DOHH2 (cell line): ENCODE measurements around the gene IRS2.

Experiments
- H3F3A ChIP-seq: fragments of 200-600 bp; sonication (generic), shearing (Covaris generic); 2 replicates; pipeline ENCODE4 v1.6.0; 2016; ENCODE audit warnings: antibody characterized with exemption, mild to moderate bottlenecking; ENCODE audit not compliant: control insufficient read depth, insufficient read depth
- H3K27ac ChIP-seq: fragments of 200-600 bp; sonication (generic); 2 replicates; pipeline ENCODE4 v1.5.1; 2014; ENCODE audit warnings: low read depth, mild to moderate bottlenecking, low read length, moderate library complexity
- H3K27me3 ChIP-seq: fragments of 200-600 bp; sonication (generic); 2 replicates; pipeline ENCODE4 v1.6.1; 2014; ENCODE audit warnings: mild to moderate bottlenecking, low read length, mixed read lengths; ENCODE audit not compliant: control insufficient read depth
- H3K36me3 ChIP-seq: fragments of 200-600 bp; sonication (generic); 2 replicates; pipeline ENCODE4 v1.6.1; 2014; ENCODE audit warnings: mild to moderate bottlenecking, low read length, moderate library complexity, mixed read lengths; ENCODE audit not compliant: control insufficient read depth
- H3K4me1 ChIP-seq: fragments of 200-600 bp; sonication (generic); 2 replicates; pipeline ENCODE4 v1.6.1; 2014; ENCODE audit warnings: mild to moderate bottlenecking, low read length, mixed read lengths; ENCODE audit not compliant: control insufficient read depth
- H3K4me2 ChIP-seq: fragments of 200-600 bp; sonication (generic); 2 replicates; pipeline ENCODE4 v1.6.0; 2014; ENCODE audit warnings: mild to moderate bottlenecking, low read length, moderate library complexity
- H3K4me3 ChIP-seq: fragments of 200-600 bp; sonication (generic); 2 replicates; pipeline ENCODE4 v1.5.1; 2014; ENCODE audit warnings: mild to moderate bottlenecking, low read length, mixed read lengths
- H3K79me2 ChIP-seq: fragments of 200-600 bp; sonication (generic); 2 replicates; pipeline ENCODE4 v1.6.1; 2014; ENCODE audit warnings: mild to moderate bottlenecking, low read length, mixed read lengths; ENCODE audit not compliant: control insufficient read depth
- H3K9me2 ChIP-seq: fragments of 200-600 bp; sonication (generic); replicated peaks from 2 replicates; pipeline ENCODE4 v1.6.1; 2014; ENCODE audit warnings: mild to moderate bottlenecking, low read length, mixed read lengths; ENCODE audit not compliant: control insufficient read depth
- H3K9me3 ChIP-seq: fragments of 200-600 bp; sonication (generic); 2 replicates; pipeline ENCODE4 v1.6.1; 2014; ENCODE audit warnings: antibody characterized with exemption, low read length, mixed read lengths; ENCODE audit not compliant: control insufficient read depth, insufficient read depth
- H4K20me1 ChIP-seq: fragments of 200-600 bp; sonication (generic); 2 replicates; pipeline ENCODE4 v1.6.0; 2014; ENCODE audit warnings: low read depth, mild to moderate bottlenecking, antibody characterized with exemption, low read length, moderate library complexity; ENCODE audit not compliant: control insufficient read depth, insufficient read depth
- EZH2phosphoT487 ChIP-seq: fragments of 200-600 bp; sonication (generic); IDR thresholded peaks from 2 replicates; pipeline ENCODE4 v1.6.1; 2017; ENCODE audit warnings: borderline replicate concordance, mild to moderate bottlenecking, antibody characterized with exemption, low read length, moderate library complexity, mixed read lengths
- TF ChIP-seq, protein P1 (sequence below): fragments of 200-600 bp; sonication (generic); IDR thresholded peaks from one replicate; pipeline ENCODE4 v1.5.1; 2014; ENCODE audit warnings: antibody characterized with exemption, mild to moderate bottlenecking, low read depth, low read length; ENCODE audit not compliant: poor library complexity, severe bottlenecking

The IRS2 gene

DNA sequence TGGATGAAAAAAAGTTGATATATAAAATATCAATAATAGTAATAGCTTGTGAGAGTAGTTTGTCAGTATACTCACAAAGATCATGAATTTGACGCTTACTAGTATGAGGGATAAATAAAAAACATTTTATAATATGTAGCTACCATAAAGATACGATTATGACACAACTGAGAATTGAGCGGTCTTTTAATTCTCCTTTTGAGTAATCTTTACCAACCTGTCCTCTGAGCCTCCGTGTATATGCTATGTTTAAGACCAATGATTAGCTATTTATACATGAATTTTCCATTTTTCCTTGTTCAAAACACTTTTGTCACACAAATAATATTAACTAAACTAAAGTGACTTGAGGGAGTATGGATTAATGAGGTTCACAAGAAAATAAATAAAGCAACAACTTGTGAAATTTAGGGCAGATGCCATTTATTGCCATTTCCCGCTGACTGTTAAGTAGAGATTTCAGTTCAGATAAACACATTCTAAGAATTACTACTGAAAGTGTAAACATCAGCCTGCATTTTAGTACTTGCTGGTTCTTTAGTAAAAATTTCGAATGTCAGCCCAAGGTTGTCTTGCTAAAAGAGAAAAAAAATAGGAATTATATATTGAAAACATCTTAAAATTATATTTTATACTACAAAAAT lies 6.2 kb upstream of the IRS2 start:
- Histone ChIP-seq H4K20me1 (no peaks in the 10 kb centered on the region), H3K27me3 (no peaks in the 10 kb centered on the region), H3K4me2 (no peak overlapping the region), H3K9me3 (no peaks in the 10 kb centered on the region), H3K4me3 (no peak overlapping the region), H3K4me1 (no peaks in the 10 kb centered on the region), H3F3A (no peaks in the 10 kb centered on the region), H3K27ac (no peak overlapping the region), H3K9me2 (no peaks in the 10 kb centered on the region), H3K79me2 (no peaks in the 10 kb centered on the region), H3K36me3 (no peaks in the 10 kb centered on the region)
- TF ChIP-seq EZH2phosphoT487 = no peak
- TF ChIP-seq, protein P1, sequence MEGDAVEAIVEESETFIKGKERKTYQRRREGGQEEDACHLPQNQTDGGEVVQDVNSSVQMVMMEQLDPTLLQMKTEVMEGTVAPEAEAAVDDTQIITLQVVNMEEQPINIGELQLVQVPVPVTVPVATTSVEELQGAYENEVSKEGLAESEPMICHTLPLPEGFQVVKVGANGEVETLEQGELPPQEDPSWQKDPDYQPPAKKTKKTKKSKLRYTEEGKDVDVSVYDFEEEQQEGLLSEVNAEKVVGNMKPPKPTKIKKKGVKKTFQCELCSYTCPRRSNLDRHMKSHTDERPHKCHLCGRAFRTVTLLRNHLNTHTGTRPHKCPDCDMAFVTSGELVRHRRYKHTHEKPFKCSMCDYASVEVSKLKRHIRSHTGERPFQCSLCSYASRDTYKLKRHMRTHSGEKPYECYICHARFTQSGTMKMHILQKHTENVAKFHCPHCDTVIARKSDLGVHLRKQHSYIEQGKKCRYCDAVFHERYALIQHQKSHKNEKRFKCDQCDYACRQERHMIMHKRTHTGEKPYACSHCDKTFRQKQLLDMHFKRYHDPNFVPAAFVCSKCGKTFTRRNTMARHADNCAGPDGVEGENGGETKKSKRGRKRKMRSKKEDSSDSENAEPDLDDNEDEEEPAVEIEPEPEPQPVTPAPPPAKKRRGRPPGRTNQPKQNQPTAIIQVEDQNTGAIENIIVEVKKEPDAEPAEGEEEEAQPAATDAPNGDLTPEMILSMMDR = no peak

DNA sequence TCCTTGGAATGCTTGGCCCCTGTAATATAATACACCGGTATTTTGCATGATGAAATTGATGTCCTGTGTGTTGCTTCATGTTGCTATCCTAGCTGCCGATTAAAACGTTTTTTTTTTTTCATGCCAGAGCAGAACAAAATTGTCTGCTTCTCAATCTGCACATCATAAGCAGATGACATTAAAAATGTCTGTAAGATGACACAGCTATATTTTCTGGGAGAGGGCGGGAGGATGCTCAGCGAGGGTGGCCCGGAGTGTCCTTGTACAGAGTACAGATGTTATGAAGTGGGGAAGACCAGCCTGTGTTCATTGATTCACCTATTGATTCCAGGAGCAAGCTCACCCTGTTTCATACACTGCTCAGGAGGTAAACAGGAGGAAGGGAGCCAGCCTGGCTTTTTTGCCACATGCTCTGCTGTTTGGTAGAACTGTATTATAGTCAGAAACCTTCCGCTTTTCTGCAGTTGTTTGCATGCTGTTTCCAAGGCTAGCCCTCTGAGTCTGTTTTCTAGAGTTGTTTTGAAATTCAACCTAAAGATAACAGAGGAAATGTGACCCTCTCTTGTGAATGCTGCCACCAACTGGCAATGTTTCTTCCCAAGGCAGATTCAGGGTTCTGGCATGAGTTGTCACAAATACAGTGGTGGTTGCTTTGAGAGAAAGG lies 4.7 kb upstream of the IRS2 start:
- TF ChIP-seq, protein P1 = no peak
- TF ChIP-seq EZH2phosphoT487 = no peak
- Histone ChIP-seq H3K9me2 (no peaks in the 10 kb centered on the region), H4K20me1 (no peaks in the 10 kb centered on the region), H3K4me2 (no peak overlapping the region), H3K79me2 (no peaks in the 10 kb centered on the region), H3K4me1 (no peaks in the 10 kb centered on the region), H3K27ac (no peak overlapping the region), H3K36me3 (no peaks in the 10 kb centered on the region), H3K9me3 (no peaks in the 10 kb centered on the region), H3K27me3 (no peaks in the 10 kb centered on the region), H3K4me3 (no peak overlapping the region), H3F3A (no peaks in the 10 kb centered on the region)

DNA sequence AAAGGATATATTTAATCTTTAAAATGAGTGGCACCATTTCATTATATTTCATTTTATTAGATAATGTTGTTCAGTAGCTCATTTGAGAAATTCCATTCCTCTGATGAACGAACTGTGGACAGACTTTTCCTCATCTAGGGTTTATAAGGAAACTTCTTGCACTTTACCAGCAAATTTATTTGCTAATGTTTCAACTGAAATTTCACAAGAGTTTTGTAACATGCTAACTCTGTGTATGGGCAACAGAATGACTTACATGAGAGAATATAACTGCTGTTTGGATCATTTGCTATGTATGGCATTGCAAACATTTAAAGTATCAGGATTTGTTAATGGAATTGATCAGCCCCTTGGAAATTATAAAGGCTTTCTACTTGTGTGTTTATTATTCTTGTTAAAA lies 3.7 kb upstream of the IRS2 start:
- TF ChIP-seq, protein P1 = no peak
- TF ChIP-seq EZH2phosphoT487 = no peak
- H3K9me3 ChIP-seq = peaks cover 1% of the 10 kb centered on the region; the same call in 1 of the 2 replicates
- H3K4me2 ChIP-seq = no peak overlapping the region
- H3K4me1 ChIP-seq = no peaks in the 10 kb centered on the region
- no peak overlapping the region for H3K27ac ChIP-seq
- H3K4me3 ChIP-seq = no peak overlapping the region
- H3K27me3 ChIP-seq = no peaks in the 10 kb centered on the region
- no peaks in the 10 kb centered on the region for H3K9me2 ChIP-seq
- no peaks in the 10 kb centered on the region for H3K79me2 ChIP-seq
- no peaks in the 10 kb centered on the region for H3F3A ChIP-seq
- H3K36me3 ChIP-seq = no peaks in the 10 kb centered on the region
- H4K20me1 ChIP-seq = no peaks in the 10 kb centered on the region
